Thyroid gland (tissue), 4 donors: ENCODE data around the gene KRT31.

Experiments
- POLR2A ChIP-seq, 2 donors: fragments of 450-650 bp; IDR thresholded peaks; one replicate each; pipeline ENCODE4 v1.6.1; 2017; ENCODE audit warnings: antibody characterized with exemption in 2 of 2, mild to moderate bottlenecking in 2 of 2, moderate library complexity in 1 of 2
- TF ChIP-seq, protein P1 (sequence below), 6 experiments: fragments of 200-600 bp in 3 of 6; fragments of 450-650 bp in 3 of 6; sonication (generic) in 3 of 6; IDR thresholded peaks; one replicate each; pipeline ENCODE4 v1.5.1; 2016 to 2019; ENCODE audit warnings: antibody characterized with exemption in 6 of 6, mild to moderate bottlenecking in 2 of 6, inconsistent platforms in 1 of 6, moderate library complexity in 1 of 6

DNA sequence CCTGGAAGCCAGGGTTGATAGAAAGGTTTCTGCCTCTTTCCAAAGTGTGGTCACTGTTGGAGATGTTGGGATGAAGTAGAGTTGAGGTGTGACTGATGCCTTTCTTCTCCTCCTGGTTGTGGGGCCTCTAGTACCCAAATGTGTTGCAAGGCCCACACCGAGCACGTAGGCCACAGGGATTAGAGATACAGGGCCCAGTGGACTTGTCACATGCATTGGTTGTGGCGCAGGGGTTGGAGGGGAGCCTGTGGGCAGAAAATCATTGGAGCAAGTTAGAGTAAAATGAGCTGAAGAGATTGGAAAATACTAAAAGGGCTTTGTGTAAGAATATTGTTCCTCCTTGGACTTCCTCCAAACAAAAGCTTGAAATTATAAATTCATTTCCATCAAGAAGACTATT is 51.4 kb downstream of the KRT31 start:
- TF ChIP-seq, protein P1, sequence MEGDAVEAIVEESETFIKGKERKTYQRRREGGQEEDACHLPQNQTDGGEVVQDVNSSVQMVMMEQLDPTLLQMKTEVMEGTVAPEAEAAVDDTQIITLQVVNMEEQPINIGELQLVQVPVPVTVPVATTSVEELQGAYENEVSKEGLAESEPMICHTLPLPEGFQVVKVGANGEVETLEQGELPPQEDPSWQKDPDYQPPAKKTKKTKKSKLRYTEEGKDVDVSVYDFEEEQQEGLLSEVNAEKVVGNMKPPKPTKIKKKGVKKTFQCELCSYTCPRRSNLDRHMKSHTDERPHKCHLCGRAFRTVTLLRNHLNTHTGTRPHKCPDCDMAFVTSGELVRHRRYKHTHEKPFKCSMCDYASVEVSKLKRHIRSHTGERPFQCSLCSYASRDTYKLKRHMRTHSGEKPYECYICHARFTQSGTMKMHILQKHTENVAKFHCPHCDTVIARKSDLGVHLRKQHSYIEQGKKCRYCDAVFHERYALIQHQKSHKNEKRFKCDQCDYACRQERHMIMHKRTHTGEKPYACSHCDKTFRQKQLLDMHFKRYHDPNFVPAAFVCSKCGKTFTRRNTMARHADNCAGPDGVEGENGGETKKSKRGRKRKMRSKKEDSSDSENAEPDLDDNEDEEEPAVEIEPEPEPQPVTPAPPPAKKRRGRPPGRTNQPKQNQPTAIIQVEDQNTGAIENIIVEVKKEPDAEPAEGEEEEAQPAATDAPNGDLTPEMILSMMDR (IDR thresholded peaks at IDR 0.05): no peak
- no peak for TF ChIP-seq POLR2A (IDR thresholded peaks at IDR 0.05)
